Mesendoderm (in vitro differentiated cells): ENCODE results near the gene KCNJ15.
"Not testable (repeated sequence)": the region's sequence is repeated elsewhere in the genome, so short reads cannot be mapped to it uniquely, and the experiment has no call there.

Experiments
- DNase-seq: peaks from one replicate; pipeline ENCODE4 v3.0.0; 2013
- H2AK5ac ChIP-seq: 2 replicates; pipeline ENCODE4 v1.6.1; 2013; ENCODE audit warnings: low read length, inconsistent platforms
- H2BK120ac ChIP-seq: 2 replicates; pipeline ENCODE4 v1.6.1; 2013; ENCODE audit warnings: low read depth, mild to moderate bottlenecking, low read length, moderate library complexity, mixed read lengths
- H2BK15ac ChIP-seq: replicated peaks from 2 replicates; pipeline ENCODE4 v1.6.1; 2013; ENCODE audit warnings: low read depth, mild to moderate bottlenecking, moderate library complexity
- H2BK5ac ChIP-seq: 2 replicates; pipeline ENCODE4 v1.6.1; 2013; ENCODE audit warnings: low read length, inconsistent platforms
- H3K18ac ChIP-seq: 2 replicates; pipeline ENCODE4 v1.6.1; 2013; ENCODE audit warnings: mild to moderate bottlenecking, low read length, mixed read lengths
- H3K23ac ChIP-seq: one replicate; pipeline ENCODE4 v1.6.1; 2013; ENCODE audit warnings: low read length
- H3K27ac ChIP-seq: 2 replicates; pipeline ENCODE4 v1.5.1; 2013; ENCODE audit warnings: low read depth, mild to moderate bottlenecking, inconsistent platforms, low read length, moderate library complexity
- H3K27me3 ChIP-seq: 2 replicates; pipeline ENCODE4 v1.6.1; 2013; ENCODE audit warnings: low read length, control low read depth, mild to moderate bottlenecking, inconsistent platforms; ENCODE audit not compliant: insufficient read depth, poor library complexity
- H3K36me3 ChIP-seq: 2 replicates; pipeline ENCODE4 v1.6.1; 2013; ENCODE audit warnings: low read length, inconsistent platforms; ENCODE audit not compliant: control insufficient read depth, insufficient read depth
- H3K4ac ChIP-seq: one replicate; pipeline ENCODE4 v1.6.1; 2013; ENCODE audit warnings: low read depth, mild to moderate bottlenecking, low read length, moderate library complexity
- H3K4me1 ChIP-seq: 2 replicates; pipeline ENCODE4 v1.6.1; 2013; ENCODE audit warnings: low read depth, low read length, inconsistent platforms; ENCODE audit not compliant: control insufficient read depth
- H3K4me2 ChIP-seq: 2 replicates; pipeline ENCODE4 v1.6.1; 2013; ENCODE audit warnings: low read length
- H3K4me3 ChIP-seq: 2 replicates; pipeline ENCODE4 v1.5.1; 2013; ENCODE audit warnings: mild to moderate bottlenecking, low read length
- H3K56ac ChIP-seq: one replicate; pipeline ENCODE4 v1.6.1; 2013; ENCODE audit warnings: low read length
- H3K79me1 ChIP-seq: 2 replicates; pipeline ENCODE4 v1.6.1; 2013; ENCODE audit warnings: low read length, inconsistent platforms
- H3K79me2 ChIP-seq: 2 replicates; pipeline ENCODE4 v1.6.1; 2013; ENCODE audit warnings: mild to moderate bottlenecking, low read length; ENCODE audit not compliant: control insufficient read depth, insufficient read depth
- H3K9ac ChIP-seq: 2 replicates; pipeline ENCODE4 v1.6.1; 2013; ENCODE audit warnings: low read length, inconsistent platforms
- H4K5ac ChIP-seq: one replicate; pipeline ENCODE4 v1.6.1; 2013; ENCODE audit warnings: low read length
- H4K8ac ChIP-seq: one replicate; pipeline ENCODE4 v1.6.1; 2013; ENCODE audit warnings: low read depth, mild to moderate bottlenecking, control low read depth, low read length, moderate library complexity
- WGBS: extraction: QIAGEN DNeasy Blood & Tissue Kit; methylation state at CpG from one replicate; pipeline ENCODE4 v1.1.7; 2013; ENCODE audit warnings: low lambda C conversion rate, missing lambda C conversion rate; ENCODE audit not compliant: insufficient coverage; ENCODE audit errors: extremely low coverage; 5-methylcytosine and 5-hydroxymethylcytosine counted together

KCNJ15 gene

GRCh38 chr21:38244885-38245869 is 11.6 kb upstream of the KCNJ15 start:
- H3K79me2 ChIP-seq, result no peaks in the 10 kb centered on the region
- H3K4me3 ChIP-seq, result no peak overlapping the region
- H4K5ac ChIP-seq, result no peak overlapping the region
- H3K79me1 ChIP-seq, result no peaks in the 10 kb centered on the region
- no peak for DNase-seq
- H4K8ac ChIP-seq, result no peak overlapping the region
- no peak overlapping the region for H2BK15ac ChIP-seq
- H2AK5ac ChIP-seq, result no peak overlapping the region
- no peak overlapping the region for H3K4me2 ChIP-seq
- no CpG with 5 or more reads among the region's 9 CpGs for WGBS
- H2BK120ac ChIP-seq, result no peak overlapping the region
- no peaks in the 10 kb centered on the region for H3K36me3 ChIP-seq
- no peaks in the 10 kb centered on the region for H3K4me1 ChIP-seq
- H3K23ac ChIP-seq, result no peak overlapping the region
- no peak overlapping the region for H3K18ac ChIP-seq
- H3K27me3 ChIP-seq, result no peaks in the 10 kb centered on the region
- no peak overlapping the region for H3K4ac ChIP-seq
- H3K9ac ChIP-seq, result no peak overlapping the region
- H3K56ac ChIP-seq, result no peak overlapping the region
- H2BK5ac ChIP-seq, result no peak overlapping the region
- no peak overlapping the region for H3K27ac ChIP-seq

DNA sequence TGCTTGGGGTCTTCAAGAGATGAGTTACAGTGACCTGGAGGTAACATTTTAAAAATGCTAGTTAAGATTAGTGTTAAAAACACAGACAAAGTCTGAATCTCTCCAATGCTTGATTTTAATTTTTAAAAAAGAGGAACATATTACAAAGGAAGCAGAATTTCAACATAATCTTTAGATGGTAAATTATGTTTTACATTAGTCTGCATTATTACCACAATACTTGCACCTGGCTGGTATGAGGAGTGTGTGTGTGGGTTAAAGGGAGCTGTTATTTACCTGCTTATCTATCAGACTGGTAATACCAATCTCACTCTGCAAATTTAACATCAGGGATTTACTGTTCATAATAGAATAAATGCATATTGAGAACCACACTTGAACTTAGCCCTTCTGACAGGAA is 10.3 kb upstream of the KCNJ15 start:
- no peak for DNase-seq
- H3K23ac ChIP-seq, result no peak overlapping the region
- no peak overlapping the region for H3K56ac ChIP-seq
- no peak overlapping the region for H3K27ac ChIP-seq
- H2BK15ac ChIP-seq, result no peak overlapping the region
- no peaks in the 10 kb centered on the region for H3K79me1 ChIP-seq
- no peak overlapping the region for H2BK5ac ChIP-seq
- no peak overlapping the region for H3K4ac ChIP-seq
- H3K4me2 ChIP-seq, result no peak overlapping the region
- H3K36me3 ChIP-seq, result no peaks in the 10 kb centered on the region
- no peaks in the 10 kb centered on the region for H3K4me1 ChIP-seq
- no peak overlapping the region for H4K5ac ChIP-seq
- no peak overlapping the region for H3K9ac ChIP-seq
- no peak overlapping the region for H4K8ac ChIP-seq
- no peaks in the 10 kb centered on the region for H3K79me2 ChIP-seq
- no peak overlapping the region for H3K18ac ChIP-seq
- H2BK120ac ChIP-seq, result no peak overlapping the region
- no peaks in the 10 kb centered on the region for H3K27me3 ChIP-seq
- no peak overlapping the region for H3K4me3 ChIP-seq
- H2AK5ac ChIP-seq, result no peak overlapping the region

- not testable (repeated sequence) for H3K4ac ChIP-seq, H3K27me3 ChIP-seq
- 100% methylated on average over 1 of the region's 2 CpGs for WGBS
Measured at GRCh38 chr21:38247054-38247453, 9.7 kb upstream of the KCNJ15 start.

GRCh38 chr21:38247738-38248510 is 8.9 kb upstream of the KCNJ15 start:
- no peaks in the 10 kb centered on the region for H3K27me3 ChIP-seq
- H3K4me1 ChIP-seq, result no peaks in the 10 kb centered on the region
- no peak overlapping the region for H3K27ac ChIP-seq
- H2AK5ac ChIP-seq, result no peak overlapping the region
- WGBS, result no CpG with 5 or more reads among the region's 4 CpGs
- no peak overlapping the region for H3K56ac ChIP-seq
- no peak overlapping the region for H3K9ac ChIP-seq
- no peak overlapping the region for H4K8ac ChIP-seq
- no peak for DNase-seq
- H3K18ac ChIP-seq, result no peak overlapping the region
- H3K79me2 ChIP-seq, result no peaks in the 10 kb centered on the region
- H2BK15ac ChIP-seq, result no peak overlapping the region
- H3K4me2 ChIP-seq, result no peak overlapping the region
- no peak overlapping the region for H3K4ac ChIP-seq
- H4K5ac ChIP-seq, result no peak overlapping the region
- no peaks in the 10 kb centered on the region for H3K36me3 ChIP-seq
- H3K79me1 ChIP-seq, result no peaks in the 10 kb centered on the region
- no peak overlapping the region for H3K23ac ChIP-seq
- H2BK120ac ChIP-seq, result no peak overlapping the region
- no peak overlapping the region for H3K4me3 ChIP-seq
- H2BK5ac ChIP-seq, result no peak overlapping the region

More at GRCh38 chr21:38247054-38247453, 9.7 kb upstream of the KCNJ15 start:
- not testable (repeated sequence) for H2AK5ac ChIP-seq, H3K79me2 ChIP-seq, H2BK15ac ChIP-seq, H3K18ac ChIP-seq, DNase-seq, H4K5ac ChIP-seq, H3K36me3 ChIP-seq, H3K4me3 ChIP-seq, H2BK120ac ChIP-seq, H3K23ac ChIP-seq, H3K9ac ChIP-seq, H3K4me1 ChIP-seq, H2BK5ac ChIP-seq, H4K8ac ChIP-seq, H3K27ac ChIP-seq, H3K79me1 ChIP-seq, H3K4me2 ChIP-seq, H3K56ac ChIP-seq

DNA sequence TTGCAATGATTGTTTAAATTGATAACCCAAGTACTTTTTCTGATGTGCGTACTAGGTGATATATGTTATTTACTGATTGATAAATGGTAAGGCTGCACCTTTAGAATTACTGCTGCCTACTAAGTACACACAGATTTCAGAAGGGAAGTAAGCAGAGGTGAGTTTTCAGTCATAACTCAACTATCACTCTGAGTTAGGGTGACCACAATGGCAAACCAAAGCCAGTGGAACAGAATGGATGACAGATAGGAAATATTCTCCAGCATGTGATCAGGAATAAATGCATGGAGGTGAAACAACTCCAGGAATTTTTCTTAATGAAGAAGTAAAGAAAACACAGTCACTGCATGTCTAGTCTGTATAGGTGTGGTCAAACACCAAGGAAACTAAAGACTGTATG is 7.5 kb upstream of the KCNJ15 start:
- Histone ChIP-seq H3K4me2 (no peak overlapping the region), H3K9ac (no peak overlapping the region), H3K36me3 (no peaks in the 10 kb centered on the region), H3K4me1 (no peaks in the 10 kb centered on the region), H2AK5ac (no peak overlapping the region), H3K23ac (no peak overlapping the region), H4K8ac (no peak overlapping the region), H3K79me1 (no peaks in the 10 kb centered on the region), H2BK15ac (no peak overlapping the region), H3K4ac (no peak overlapping the region), H3K27me3 (no peaks in the 10 kb centered on the region), H2BK5ac (no peak overlapping the region), H3K79me2 (no peaks in the 10 kb centered on the region), H3K4me3 (no peak overlapping the region), H2BK120ac (no peak overlapping the region), H3K27ac (no peak overlapping the region), H3K56ac (no peak overlapping the region), H4K5ac (no peak overlapping the region), H3K18ac (no peak overlapping the region)
- DNase-seq, result no peak
- no CpG with 5 or more reads among the region's 1 CpG for WGBS
